Mucosa of descending colon (tissue), 3 donors: ENCODE results near the gene CAMK2D. TPM values are rescaled to one million over a fixed set of nuclear protein-coding genes. Genes with fewer than 3 reads are reported as not detected.

ENCODE experiments used
- ATAC-seq: fragments of 200-7000 bp; cut with Tn5 transposase; one replicate; pipeline ENCODE4 v1.9.1; 2020; ENCODE audit warnings: mild to moderate bottlenecking, moderate library complexity
- DNase-seq, 3 donors: peaks; one replicate each; pipeline ENCODE4 v3.0.0-alpha.2; 2020
- H3K36me3 ChIP-seq: fragments of 200-600 bp; one replicate; pipeline ENCODE4 v1.8.0; 2021; ENCODE audit warnings: low read depth, mild to moderate bottlenecking
- H3K4me1 ChIP-seq: fragments of 200-600 bp; one replicate; pipeline ENCODE4 v1.8.0; 2021; ENCODE audit warnings: low read depth, mild to moderate bottlenecking
- H3K4me3 ChIP-seq: fragments of 200-600 bp; one replicate; pipeline ENCODE4 v1.8.0; 2021; ENCODE audit warnings: mild to moderate bottlenecking
- H3K9me3 ChIP-seq: fragments of 200-600 bp; one replicate; pipeline ENCODE4 v1.8.0; 2021; ENCODE audit warnings: mild to moderate bottlenecking
- CTCF ChIP-seq: fragments of 200-600 bp; IDR thresholded peaks from one replicate; pipeline ENCODE4 v1.8.0; 2022; ENCODE audit warnings: antibody characterized with exemption, mild to moderate bottlenecking
- intact Hi-C, 2 donors: fragments of 100-400 bp; cut with DNase I in 1 of 2; cut with micrococcal nuclease in 1 of 2; formaldehyde crosslinking; loops; one replicate each; pipeline versions ENCODE4 v1.11.0 to v1.11.1; 2022; cut with DNase I, micrococcal nuclease
- total RNA-seq, 3 donors: library from RNA; stranded (reverse); fragmentation: NEBNext Ultra II Directional in 2 of 3; extraction: Animal tissue kit (Norgen Biotek cat#: 25700) in 2 of 3; gene quantifications; one replicate each; pipeline versions ENCODE4 v1.2.1 to v1.2.4, GENCODE V29; 2021 to 2023
- donor health status: DM: no; HTN: no; CAD: no; lungs with moderate emphysema.
- donor health status: DM: no; HTN: no; CAD: no.
- donor health status: DM: no; HTN: yes; CAD: no.

The CAMK2D gene
- total RNA-seq, 3 donors from 2014 or later = 59.8 to 83.0 (median 77.3) TPM

DNA sequence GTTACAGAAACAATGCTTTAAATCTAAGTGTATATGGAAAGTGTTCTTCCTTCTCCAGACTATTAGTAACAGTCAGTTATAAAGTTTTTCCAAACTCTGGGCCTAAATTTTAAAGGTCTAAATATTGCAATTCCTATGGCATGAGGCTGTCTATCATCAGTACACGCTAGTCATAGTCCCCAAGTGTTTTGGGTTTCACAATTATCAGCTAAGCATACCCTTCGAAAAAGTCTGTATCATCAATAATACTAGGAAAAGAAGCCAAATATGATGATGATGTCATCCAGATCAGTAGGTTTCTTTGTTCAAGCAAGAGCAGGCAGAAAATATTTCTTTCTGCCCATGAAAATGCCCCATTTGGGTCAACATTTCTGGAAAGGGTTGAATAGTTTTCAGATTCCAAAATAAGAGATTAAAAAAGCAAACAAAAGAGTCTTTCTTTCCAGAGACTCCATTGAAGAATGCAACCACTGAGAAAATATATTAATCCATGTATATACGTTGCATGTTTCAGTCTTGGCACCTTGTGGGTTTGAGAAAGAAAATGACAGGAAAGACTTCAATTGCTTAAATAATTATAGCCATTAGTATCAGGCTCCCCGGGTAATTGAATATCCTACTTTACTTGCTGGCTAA is 173.8 kb downstream of the CAMK2D start:
- Histone ChIP-seq H3K4me1 (peaks cover 3% of the 10 kb centered on the region), H3K4me3 (no peak overlapping the region), H3K9me3 (no peaks in the 10 kb centered on the region), H3K36me3 (no peaks in the 10 kb centered on the region)
- no peak for ATAC-seq
- intact Hi-C loops = no loop called here
- TF ChIP-seq CTCF = no peak
- no peak for DNase-seq

DNA sequence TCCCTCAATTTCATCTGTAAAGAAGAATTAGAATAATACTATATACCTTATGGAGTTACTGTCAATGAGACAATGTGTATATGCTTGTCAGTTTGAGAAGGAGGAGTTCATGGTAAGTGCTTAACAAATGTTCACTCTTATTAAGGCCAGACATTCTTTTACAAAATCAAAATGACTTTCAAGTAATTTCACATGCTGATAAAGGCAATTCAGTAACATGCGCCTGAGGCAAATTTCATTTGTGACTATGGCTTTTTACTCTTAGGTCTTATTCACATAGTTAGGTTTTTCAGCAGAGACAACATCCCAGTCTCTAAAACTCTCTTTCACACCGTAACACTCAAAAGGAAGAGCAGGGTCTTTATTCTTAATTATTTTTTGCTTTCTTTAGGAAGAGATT is 174.4 kb downstream of the CAMK2D start:
- H3K36me3 ChIP-seq = no peaks in the 10 kb centered on the region
- intact Hi-C loops = no loop called here
- H3K4me1 ChIP-seq = peaks cover 2% of the 10 kb centered on the region
- ATAC-seq = no peak
- no peak overlapping the region for H3K4me3 ChIP-seq
- no peak for TF ChIP-seq CTCF
- no peaks in the 10 kb centered on the region for H3K9me3 ChIP-seq
- no peak for DNase-seq

- TF ChIP-seq CTCF = no peak
- Histone ChIP-seq H3K36me3 (no peaks in the 10 kb centered on the region), H3K4me1 (no peaks in the 10 kb centered on the region), H3K4me3 (no peak overlapping the region), H3K9me3 (no peaks in the 10 kb centered on the region)
- DNase-seq (no peak), ATAC-seq (no peak)
- intact Hi-C loops = no loop called here
Observed at GRCh38 chr4:113586072-113586471, 175.5 kb downstream of the CAMK2D start.

- Histone ChIP-seq H3K4me1 (no peaks in the 10 kb centered on the region), H3K36me3 (no peaks in the 10 kb centered on the region), H3K9me3 (no peaks in the 10 kb centered on the region), H3K4me3 (no peak overlapping the region)
- ATAC-seq = peak; percentile 59
- DNase-seq = no peak
- TF ChIP-seq CTCF = no peak
- intact Hi-C loops = no loop called here
Observed at GRCh38 chr4:113584407-113585150, 177.0 kb downstream of the CAMK2D start.

DNA sequence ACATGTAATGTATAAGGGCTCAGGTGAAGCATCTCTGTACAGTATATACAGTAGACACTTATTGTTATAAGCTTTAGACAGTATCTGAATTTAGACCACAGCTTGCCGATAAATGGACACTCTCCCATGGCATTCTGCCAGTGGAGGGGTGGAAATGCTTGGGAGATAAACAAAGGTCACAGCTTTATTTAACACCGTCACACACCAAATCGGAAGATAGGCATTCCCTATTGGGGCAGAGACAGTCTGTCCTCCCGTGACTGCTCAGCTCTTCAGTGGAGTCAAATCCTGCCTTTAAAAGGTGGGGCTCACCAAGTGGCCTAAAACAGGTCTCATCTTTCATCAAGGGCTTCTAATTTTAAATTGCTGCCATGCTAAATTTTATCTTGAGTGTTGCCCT is 178.8 kb downstream of the CAMK2D start:
- no peak for DNase-seq
- intact Hi-C loops = no loop called here
- no peak for TF ChIP-seq CTCF
- no peak for ATAC-seq
- no peaks in the 10 kb centered on the region for H3K4me1 ChIP-seq
- no peaks in the 10 kb centered on the region for H3K36me3 ChIP-seq
- no peak overlapping the region for H3K4me3 ChIP-seq
- H3K9me3 ChIP-seq = no peaks in the 10 kb centered on the region
